PFSK-1 (cell line): ENCODE data around the gene BORA.

Experiments
- FOXP2 ChIP-seq: optimal IDR thresholded peaks from 2 replicates; pipeline ENCODE3; 2011; ENCODE audit warnings: borderline replicate concordance, control low read depth, inconsistent platforms; ENCODE audit not compliant: insufficient read depth; ENCODE audit errors: extremely low read length, extremely low read depth
- POLR2AphosphoS5 ChIP-seq: IDR thresholded peaks from 2 replicates; pipeline ENCODE4 v1.6.1; 2012; ENCODE audit warnings: low read depth, mild to moderate bottlenecking, control low read depth, low read length, moderate library complexity
- TAF1 ChIP-seq: IDR thresholded peaks from 2 replicates; pipeline ENCODE4 v1.6.1; 2012; ENCODE audit warnings: low read length, control low read depth, borderline replicate concordance; ENCODE audit not compliant: insufficient read depth

- TF ChIP-seq FOXP2 (no peak), POLR2AphosphoS5 (no peak), TAF1 (no peak)
Observed at GRCh38 chr13:72757792-72758535, 30.2 kb downstream of the BORA start.
